Femur (tissue), 1 donor: ENCODE data around the gene RAB6C.
"Not testable (repeated sequence)": the region's sequence is repeated elsewhere in the genome, so short reads cannot be mapped to it uniquely, and the experiment has no call there.

Experiments used
- DNase-seq: peaks from one replicate; pipeline ENCODE4 v3.0.0-alpha.2; 2017

Gene RAB6C

DNA sequence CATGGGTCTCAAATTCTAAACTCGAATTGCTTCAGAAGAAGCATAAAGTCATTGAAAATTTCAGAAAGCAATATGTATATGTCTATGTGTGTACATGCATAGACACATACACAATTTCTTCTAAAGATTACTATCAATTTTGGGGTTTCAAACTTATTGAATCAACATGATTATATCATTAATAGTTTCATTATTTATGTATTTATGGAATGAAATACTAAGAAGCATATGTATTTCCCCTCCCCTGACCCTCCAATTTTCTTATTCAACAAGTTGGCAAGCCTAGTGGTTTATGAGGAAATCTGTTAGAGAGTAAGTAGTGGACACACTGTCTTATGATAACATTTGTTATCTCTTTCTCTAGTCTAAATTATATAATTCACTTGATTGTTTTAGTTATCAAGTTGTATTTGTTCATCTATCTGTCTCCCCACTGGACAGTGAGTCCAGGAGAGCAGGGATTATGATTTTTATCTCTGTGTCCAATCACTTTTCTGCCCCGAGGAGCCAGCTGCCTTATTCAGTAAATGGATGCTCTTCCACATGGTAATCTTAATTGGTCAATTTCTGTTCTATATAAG is 17.3 kb downstream of the RAB6C start:
- not testable (repeated sequence) for DNase-seq

DNA sequence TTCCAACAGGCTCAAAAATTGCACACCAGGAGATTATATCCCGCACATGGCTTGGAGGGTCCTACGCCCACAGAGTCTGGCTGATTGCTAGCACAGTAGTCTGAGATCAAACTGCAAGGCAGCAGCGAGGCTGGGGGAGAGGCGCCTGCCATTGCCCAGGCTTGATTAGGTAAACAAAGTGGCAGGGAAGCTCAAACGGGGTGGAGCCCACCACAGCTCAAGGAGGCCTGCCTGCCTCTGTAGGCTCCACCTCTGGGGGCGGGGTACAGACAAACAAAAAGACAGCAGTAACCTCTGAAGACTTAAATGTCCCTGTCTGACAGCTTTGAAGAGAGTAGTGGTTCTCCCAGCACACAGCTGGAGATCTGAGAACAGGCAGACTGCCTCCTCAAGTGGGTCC is 19.3 kb downstream of the RAB6C start:
- DNase-seq = not testable (repeated sequence)

DNA sequence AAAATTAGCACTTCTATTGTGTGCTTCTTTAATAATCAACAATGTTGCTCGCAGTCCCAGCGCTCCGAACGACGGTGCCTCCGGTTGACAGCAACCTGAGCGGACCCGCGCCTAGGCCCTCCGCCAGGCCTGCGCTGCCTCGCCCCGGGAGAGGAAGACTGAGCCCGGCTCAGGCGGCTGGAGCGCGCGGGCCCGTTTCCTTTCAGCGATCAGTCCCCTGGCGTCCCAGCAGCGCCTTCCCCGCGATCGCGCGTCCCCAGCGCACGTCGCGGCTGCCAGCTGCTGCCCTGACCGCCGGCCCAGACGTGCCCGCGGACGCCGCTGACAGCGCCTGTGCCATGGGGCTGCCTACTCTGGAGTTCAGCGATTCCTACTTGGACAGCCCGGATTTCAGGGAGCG is 26.4 kb downstream of the RAB6C start:
- DNase-seq = peak; percentile 15

DNA sequence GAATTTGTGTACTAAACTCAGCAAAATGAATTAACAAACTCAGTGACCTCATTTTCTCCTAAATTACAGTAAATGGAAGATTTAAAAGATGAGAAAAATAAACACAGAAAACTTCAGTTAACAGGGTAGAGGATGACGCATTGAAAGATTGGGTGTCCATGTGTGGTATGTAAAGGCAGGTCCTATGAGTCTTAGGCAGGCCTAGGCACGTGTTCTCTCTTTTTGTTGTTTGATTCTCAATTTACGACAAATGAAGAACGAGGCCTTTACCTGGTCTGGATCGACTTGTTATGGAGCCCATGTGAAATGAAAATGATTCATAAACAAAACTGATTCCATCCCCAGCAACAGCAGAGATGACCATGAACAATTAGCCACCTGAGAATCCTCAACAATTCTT is 37.2 kb downstream of the RAB6C start:
- DNase-seq = not testable (repeated sequence)

DNA sequence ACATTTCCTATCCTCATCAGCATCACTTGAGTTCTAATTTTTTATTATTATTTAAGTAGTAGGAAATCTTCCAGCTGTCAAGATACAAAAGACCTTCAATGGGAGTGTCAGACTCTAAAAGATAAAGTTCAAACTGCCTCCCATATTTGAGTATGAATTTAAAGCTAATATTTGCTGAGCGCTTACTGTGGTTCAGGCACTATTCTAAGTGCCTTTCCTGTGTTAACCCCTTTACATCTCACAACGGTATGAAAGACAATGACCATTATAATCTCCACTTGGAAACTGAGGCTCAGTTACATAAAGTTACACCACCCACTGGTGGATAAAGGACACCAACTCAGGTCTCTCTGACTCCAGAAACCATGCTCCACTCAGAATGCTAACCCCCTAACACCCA is 39.9 kb downstream of the RAB6C start:
- no peak for DNase-seq

DNA sequence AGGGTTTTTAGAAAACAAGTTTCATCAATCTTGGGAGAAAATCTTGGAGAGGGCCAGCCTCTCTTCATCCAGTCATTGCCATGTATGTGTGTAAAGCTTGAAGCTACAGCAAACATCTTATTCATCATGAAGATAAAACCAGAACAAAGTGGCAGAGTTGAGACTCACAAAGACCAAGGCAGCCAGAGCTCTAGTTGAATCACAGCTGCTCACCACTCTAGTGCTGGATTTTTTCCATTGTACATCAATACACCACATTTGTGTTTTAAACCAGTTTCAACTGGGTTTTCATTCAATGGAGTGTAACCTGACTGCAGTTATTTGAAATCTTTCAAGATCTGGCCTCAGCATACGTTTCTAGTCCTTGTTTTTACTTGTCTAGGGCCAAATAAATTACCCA is 40.6 kb downstream of the RAB6C start:
- DNase-seq = not testable (repeated sequence)

DNA sequence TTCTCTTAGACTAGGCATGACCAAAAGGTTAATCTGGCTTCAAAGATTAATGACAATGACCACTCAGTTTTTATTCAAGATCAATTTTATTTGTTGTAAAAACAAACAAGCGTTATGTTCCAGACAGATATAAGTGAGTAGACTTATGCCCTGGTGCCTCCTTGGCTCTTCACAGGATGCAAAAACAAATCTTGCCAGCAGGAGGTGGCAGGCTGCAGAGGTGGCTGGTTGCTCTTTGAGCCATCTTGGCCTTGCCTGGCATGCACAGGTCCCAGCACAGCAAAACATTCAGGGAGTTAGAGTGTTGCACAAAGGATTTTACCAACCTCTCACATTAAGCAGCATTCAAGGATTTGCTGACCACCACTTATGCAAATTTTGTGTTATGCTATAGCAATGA is 46.5 kb downstream of the RAB6C start:
- not testable (repeated sequence) for DNase-seq
